Skeletal muscle cell (primary cell): ENCODE data around the gene ZDHHC14.
"Not testable (repeated sequence)": the region's sequence is repeated elsewhere in the genome, so short reads cannot be mapped to it uniquely, and the experiment has no call there.

ENCODE experiments used
- DNase-seq: peaks from one replicate; pipeline ENCODE4 v3.0.0-alpha.2; 2010; ENCODE audit warnings: low read depth
- H3K4me3 ChIP-seq: 2 replicates; pipeline ENCODE4 v1.5.1; 2011; ENCODE audit warnings: low read depth, mild to moderate bottlenecking, control low read depth, low read length, moderate library complexity

ZDHHC14 gene

DNA sequence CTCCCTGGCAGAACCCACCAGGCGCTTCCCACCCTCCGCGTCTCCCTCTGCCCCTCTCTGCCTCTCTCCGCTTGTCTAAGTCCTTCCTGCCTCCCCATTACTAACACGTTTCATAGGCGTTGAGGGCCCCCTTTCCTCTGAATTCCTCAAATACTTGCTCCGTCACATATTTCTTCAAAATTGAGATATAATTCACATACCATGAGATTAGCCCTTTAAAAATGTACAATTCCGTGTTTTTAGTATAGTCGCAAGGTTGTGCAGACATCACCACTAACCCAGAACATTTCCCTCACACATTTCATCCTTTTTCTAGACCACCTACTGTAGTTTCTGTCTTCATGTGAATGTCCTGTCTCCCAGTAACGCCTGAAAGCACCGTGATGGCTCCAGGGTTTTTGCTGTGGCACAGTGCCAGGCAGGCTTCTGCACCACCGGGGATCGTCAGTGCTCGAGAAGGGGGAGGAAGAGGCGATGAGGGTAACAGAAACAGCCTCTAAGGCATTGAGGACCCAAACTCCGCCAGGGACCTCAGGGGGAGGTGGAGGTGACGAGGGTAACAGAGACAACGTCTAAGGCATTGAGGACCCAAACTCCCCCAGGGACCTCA lies 300.2 kb downstream of the ZDHHC14 start:
- no peak for DNase-seq
- H3K4me3 ChIP-seq: no peak overlapping the region

DNA sequence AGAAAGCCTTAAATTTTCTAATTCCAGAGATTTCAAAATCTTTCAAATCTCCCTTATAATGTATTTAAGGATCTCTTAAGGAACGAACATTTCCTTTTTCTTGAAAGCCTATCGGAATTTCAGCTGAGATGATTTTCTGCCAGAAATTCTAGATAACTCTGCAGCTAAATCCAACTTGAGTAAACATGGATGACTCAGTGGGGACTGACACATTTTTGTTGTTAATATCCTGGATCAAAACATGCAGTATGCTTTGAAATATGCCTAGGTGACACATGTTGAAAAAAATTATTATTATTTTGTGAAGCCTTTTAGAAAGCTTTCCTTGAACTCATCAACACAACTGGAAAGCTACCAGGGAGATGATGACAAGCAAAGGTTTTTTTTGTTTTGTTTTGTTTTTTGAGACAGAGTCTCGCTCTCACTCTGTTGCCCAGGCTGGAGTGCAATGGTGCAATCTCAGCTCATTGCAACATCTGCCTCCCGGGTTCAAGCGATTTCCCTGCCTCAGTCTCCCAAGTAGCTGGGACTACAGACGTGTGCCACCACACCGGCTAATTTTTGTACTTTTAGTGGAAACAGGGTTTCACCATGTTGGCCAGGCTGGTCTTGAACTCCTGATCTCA lies 302.0 kb downstream of the ZDHHC14 start:
- H3K4me3 ChIP-seq: no peak overlapping the region
- no peak for DNase-seq

GRCh38 chr6:157683707-157684106 lies 302.7 kb downstream of the ZDHHC14 start:
- no peak for DNase-seq
- no peak overlapping the region for H3K4me3 ChIP-seq

- DNase-seq: no peak
- no peak overlapping the region for H3K4me3 ChIP-seq
Measured at GRCh38 chr6:157684620-157685299, 303.8 kb downstream of the ZDHHC14 start.

DNA sequence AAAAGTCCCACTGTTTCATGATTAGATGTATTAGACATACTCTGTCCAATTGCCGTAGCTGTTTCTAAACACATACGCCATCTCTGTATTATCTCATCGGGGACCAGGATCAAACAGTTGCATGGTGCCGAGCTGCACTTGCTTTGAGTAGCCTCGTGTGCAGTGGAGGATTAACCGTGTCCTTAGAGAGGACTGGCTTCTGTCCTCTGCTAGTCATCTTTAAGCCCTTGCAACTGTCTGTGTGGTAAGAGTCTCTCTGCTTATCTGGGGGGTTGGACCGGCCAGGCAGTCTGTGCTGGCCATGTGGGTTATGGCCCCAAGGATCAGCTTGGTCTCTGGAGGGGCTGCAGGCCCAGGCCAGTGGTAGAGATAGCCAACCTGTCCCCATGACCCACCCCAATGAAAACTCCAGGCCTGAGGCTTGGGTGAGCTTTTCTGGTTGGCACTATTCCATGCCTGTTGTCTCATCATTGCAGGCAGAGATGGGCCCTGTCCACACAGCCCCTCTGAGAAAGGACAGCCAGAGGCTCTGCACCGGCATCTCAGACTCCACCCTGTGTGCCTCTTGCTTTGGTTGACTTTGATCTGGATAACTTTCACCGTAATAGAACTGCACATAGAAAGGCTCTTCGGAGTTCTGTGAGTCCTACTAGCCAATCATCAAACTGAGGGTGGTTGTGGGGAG lies 304.7 kb downstream of the ZDHHC14 start:
- no peak for DNase-seq

GRCh38 chr6:157688275-157688959 lies 307.4 kb downstream of the ZDHHC14 start:
- no peak for DNase-seq

More for the DNA sequence above, 304.7 kb downstream of the ZDHHC14 start:
- H3K4me3 ChIP-seq: no peak overlapping the region

GRCh38 chr6:157688960-157689599 lies 308.1 kb downstream of the ZDHHC14 start:
- no peak overlapping the region for H3K4me3 ChIP-seq

More at GRCh38 chr6:157688275-157688959, 307.4 kb downstream of the ZDHHC14 start:
- H3K4me3 ChIP-seq: no peak overlapping the region

DNA sequence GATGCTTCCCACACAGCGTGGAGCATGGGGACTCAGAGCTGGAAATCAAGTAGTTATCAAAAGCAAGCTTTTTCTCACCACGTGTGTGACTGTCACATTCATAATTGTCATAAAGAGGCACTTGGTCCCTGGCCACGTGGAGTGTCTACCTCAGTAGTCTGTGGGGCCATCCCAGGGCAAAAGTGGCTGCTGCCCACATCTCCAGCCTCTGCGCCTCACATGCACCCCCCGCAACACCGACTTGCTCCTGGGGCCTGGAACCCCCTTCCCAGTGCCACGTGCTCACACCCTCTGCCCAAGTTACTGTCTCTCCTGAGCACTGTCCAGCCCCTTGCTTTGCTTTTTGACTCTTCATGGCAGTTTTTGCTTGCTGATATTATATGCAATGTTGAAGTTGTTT lies 308.9 kb downstream of the ZDHHC14 start:
- H3K4me3 ChIP-seq: no peak overlapping the region
- DNase-seq: no peak

More at GRCh38 chr6:157688960-157689599, 308.1 kb downstream of the ZDHHC14 start:
- no peak for DNase-seq

DNA sequence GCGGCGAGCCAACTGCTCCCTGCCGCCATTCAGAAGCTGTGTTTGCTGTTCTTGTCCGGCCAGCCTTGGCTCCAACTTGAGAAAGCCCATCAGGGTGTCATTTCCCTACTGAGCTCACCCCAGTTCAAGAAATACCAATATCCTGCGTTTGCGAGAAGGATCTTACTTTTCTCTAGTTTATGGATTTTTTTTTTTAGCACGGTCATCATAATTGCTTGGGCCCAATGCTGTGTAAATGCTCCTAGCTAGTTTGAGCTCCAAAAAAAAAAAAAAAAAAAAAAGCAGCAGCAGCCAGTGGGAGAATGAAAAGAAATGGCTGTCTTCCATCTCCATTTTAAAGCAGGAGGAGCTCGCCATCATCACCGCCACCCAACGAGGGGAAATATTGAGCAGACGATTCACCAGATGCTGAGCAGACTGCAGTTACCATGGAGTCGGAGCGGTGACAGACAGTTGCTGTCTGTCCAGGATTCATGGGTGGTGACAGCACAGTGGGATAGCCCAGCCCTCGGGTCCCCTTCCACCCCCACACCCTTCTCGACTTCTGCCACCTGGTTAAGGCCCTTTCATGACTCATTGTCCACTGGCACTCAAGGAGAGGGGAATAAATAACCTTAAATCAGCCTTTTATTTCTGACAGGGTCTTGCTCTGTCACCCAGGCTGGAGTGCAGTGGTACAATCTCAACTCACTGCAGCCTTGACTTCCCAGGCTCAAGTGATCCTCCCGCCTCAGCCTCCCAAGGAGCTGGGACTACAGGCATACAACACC lies 309.6 kb downstream of the ZDHHC14 start:
- H3K4me3 ChIP-seq: no peak overlapping the region
- no peak for DNase-seq

DNA sequence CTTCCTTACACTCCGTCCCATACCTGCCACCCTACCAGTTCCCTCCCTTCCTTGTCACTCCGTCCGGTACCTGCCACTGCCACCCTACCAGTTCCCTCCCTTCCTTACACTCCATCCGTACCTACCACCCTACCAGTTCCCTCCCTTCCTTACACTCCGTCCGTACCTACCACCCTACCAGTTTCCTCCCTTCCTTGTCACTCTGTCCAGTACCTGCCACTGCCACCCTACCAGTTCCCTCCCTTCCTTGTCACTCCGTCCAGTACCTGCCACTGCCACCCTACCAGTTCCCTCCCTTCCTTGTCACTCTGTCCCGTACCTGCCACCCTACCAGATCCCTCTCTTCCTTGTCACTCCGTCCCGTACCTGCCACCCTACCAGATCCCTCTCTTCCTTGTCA lies 310.6 kb downstream of the ZDHHC14 start:
- DNase-seq, H3K4me3 ChIP-seq: not testable (repeated sequence)

DNA sequence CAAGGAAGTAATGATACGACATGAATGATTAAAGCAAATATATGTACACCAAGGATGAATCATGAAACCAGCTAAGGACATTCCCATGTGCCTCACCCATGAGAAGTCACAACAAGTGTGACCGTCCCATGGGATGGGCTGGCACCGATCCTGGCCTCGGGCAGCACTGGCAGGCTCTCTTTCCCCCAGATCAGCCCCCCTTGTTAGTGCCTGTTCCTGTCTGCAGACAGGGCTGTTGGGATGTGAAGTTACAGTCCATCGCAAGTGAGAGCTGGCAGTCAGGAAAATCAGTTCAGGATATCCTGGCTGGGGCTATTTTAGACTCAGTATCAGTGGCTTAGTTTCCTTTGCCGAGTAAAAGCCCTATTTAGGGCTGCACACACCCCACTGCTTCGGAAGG lies 312.9 kb downstream of the ZDHHC14 start:
- DNase-seq: no peak
- no peak overlapping the region for H3K4me3 ChIP-seq

DNA sequence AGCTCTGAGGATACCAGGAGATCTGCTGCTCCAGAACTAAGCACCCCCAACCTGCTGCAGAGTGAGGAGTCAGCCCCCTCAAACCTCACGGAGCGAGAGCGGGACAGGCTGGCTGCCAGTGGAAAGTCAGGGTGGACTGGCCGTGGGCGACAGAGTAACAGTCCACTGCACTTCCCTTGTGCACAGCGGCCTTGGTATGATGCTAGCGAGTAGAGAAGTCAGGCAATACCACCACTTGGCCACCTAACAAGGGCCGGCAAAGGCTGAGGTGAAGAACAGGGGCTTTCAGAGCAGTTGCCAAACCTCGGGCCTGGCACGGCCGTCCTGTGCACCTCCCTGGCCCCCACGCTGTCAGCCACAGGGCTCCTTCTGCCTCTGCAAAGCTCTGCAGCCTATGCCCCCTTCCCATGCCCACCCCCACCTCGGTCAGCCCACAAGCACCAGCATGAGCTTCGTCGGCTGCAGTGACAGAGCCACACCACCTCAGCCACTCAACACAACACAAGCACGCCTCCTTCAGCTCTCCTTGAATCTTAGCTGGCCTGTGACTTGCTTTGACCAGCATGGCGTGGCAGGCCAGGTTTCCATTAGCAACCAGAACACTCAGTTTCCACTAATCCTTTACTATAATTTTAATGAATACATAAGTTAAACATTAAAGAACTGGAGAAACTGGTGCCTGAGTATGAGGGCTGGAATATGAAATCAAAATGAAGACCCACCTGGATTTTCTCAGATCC lies 314.5 kb downstream of the ZDHHC14 start:
- H3K4me3 ChIP-seq: no peak overlapping the region
- no peak for DNase-seq

DNA sequence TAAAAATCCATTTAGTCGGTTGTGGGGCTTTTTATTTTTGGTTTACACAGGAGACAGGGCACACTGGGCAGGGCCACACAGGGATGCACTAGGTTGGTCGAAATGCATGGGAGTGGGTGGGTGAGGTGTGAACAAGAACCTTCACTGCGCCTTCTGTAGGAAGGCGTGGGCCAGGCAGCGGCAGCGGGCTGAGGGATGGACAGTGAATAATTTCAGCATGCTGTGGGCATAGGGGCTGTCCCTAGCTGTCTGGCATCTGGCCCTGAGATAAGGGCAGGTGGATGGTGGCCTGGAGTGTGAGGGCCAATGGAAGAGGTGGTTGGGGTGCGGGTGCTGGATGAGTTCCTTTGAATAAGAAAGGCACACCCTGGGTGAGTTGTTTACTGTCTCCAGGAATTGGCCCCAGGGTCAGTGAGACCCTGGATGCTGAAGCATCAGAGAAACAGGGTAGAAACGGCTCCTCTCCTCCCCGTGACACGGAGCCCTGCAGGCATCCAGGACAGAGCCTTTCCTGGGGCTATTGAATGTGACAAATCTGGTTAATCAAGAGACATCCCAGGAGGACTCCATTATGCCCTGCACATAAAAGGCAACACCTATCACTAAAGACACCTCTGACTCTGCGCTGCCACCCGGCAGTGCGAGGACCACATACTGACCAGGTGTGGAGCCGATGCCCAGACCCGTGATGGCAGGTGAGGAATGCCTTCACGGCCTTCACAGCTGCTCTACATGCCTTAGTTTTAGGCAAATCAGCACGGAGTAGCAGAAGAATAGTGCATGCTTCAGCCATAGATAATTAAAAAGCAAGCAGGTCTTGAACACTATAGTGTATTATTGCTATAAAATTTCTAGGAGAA lies 319.0 kb downstream of the ZDHHC14 start:
- no peak for DNase-seq
- H3K4me3 ChIP-seq: no peak overlapping the region

GRCh38 chr6:157706351-157706750 lies 325.4 kb downstream of the ZDHHC14 start:
- not testable (repeated sequence) for H3K4me3 ChIP-seq, DNase-seq

- no peak overlapping the region for H3K4me3 ChIP-seq
- no peak for DNase-seq
Measured at GRCh38 chr6:157706883-157707282, 325.9 kb downstream of the ZDHHC14 start.

DNA sequence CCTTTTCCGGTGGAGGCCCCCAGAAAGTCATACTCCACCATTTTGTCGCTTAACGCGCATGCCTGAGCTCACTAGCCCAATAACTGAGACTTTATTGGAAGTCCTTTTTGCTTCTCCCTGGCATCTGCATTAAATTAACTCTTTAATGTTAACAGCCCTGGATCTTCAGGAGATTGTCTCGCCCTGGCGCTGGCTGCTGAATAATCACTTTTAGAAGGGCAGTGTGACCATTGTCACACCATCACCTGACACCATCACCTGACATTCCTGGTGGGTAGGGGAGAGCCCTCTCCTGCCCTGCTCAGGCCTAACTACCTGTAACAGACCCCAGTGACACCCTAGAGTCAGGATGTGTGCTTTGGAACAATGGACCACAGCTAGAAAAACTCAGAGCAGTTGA lies 326.6 kb downstream of the ZDHHC14 start:
- DNase-seq: no peak
- H3K4me3 ChIP-seq: no peak overlapping the region

GRCh38 chr6:157708239-157708638 lies 327.2 kb downstream of the ZDHHC14 start:
- H3K4me3 ChIP-seq: no peak overlapping the region
- no peak for DNase-seq
